Measurements from ENCODE around the gene LRIG1. TPM values are rescaled to one million over a fixed set of nuclear protein-coding genes. Genes with fewer than 3 reads are reported as not detected.
"Not testable (repeated sequence)": the region's sequence is repeated elsewhere in the genome, so short reads cannot be mapped to it uniquely, and the experiment has no call there.

The LRIG1 gene
- total and polyA plus RNA-seq, 2 of the 8 experiments (the other 6 are each of a cell fraction or from before 2014, with no cell fraction given), result 78.1 to 88.7 TPM

DNA sequence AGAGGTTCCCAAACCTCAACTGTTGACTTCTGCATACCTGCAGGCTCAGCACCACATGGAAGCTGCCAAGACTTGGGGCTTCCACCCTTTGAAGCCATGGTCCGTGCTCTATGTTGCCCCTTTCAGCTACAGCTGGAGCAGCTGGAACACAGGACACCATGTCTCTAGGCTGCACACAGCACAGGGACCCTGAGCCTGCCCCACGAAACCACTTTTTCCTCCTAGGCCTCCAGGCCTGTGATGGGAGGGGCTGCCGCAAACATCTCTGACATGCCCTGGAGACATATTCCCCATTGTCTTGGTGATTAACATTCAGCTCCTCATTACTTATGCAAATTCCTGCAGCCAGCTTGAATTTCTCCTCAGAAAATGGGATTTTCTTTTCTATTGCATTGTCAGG lies 78.9 kb downstream of the LRIG1 start:
- FAIRE-seq; H3K27me3 ChIP-seq (replicated peaks in 1 of 4; ENCODE audit: control insufficient read depth in 3 of 4, extremely low read depth in 1 of 4, insufficient read depth in 3 of 4, low read length in 3 of 4); CTCF ChIA-PET (ENCODE audit: partially characterized antibody): not testable (repeated sequence)

DNA sequence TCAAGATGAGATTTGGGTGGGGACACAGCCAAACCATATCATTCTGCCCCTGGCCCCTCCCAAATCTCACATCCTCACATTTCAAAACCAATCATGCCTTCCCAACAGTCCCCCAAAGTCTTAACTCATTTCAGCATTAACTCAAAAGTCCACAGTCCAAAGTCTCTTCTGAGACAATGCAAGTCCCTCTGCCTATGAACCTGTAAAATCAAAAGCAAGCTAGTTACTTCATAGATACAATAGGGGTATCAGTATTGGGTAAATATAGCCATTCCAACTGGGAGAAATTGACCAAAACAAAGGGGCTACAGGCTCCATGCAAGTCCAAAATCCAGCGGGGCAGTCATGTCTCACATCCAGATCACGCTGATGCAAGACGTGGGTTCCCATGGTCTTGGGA lies 79.7 kb downstream of the LRIG1 start:
- H2AK5ac ChIP-seq (ENCODE audit: low read depth, low read length); H4K5ac ChIP-seq (ENCODE audit: insufficient read length, low read depth, low read length); H3K23ac ChIP-seq (ENCODE audit: insufficient read length); H2AFZ ChIP-seq (ENCODE audit: low read length); H3K4me2 ChIP-seq (ENCODE audit: insufficient read depth in 1 of 2, low read depth in 2 of 2, low read length in 2 of 2); H3K18ac ChIP-seq (ENCODE audit: extremely low read depth, low read length); H3K14ac ChIP-seq (ENCODE audit: insufficient read length); H3K56ac ChIP-seq (replicated peaks; ENCODE audit: insufficient read length, low read depth, low read length); H2BK20ac ChIP-seq (ENCODE audit: low read length); H2BK15ac ChIP-seq (ENCODE audit: low read length); H3K23me2 ChIP-seq (ENCODE audit: low read depth, low read length); H3K27me3 ChIP-seq (replicated peaks in 1 of 4; ENCODE audit: control insufficient read depth in 3 of 4, extremely low read depth in 1 of 4, insufficient read depth in 3 of 4, low read length in 3 of 4); H3K4me3 ChIP-seq (ENCODE audit: extremely low read depth in 1 of 4, insufficient read depth in 2 of 4, low read depth in 3 of 4, low read length in 4 of 4); H3K9ac ChIP-seq (replicated peaks in 1 of 4; ENCODE audit: extremely low read depth in 1 of 4, low read depth in 3 of 4, low read length in 3 of 4); H2BK5ac ChIP-seq (ENCODE audit: low read depth, low read length); CTCF ChIA-PET (ENCODE audit: partially characterized antibody); DNase-seq (ENCODE audit: low read depth in 1 of 2, low spot score in 2 of 2); H3K4ac ChIP-seq (replicated peaks; ENCODE audit: insufficient read length, low read depth, low read length); H2BK12ac ChIP-seq (ENCODE audit: low read depth, low read length); H2BK120ac ChIP-seq (replicated peaks; ENCODE audit: low read depth, low read length); H4K91ac ChIP-seq (replicated peaks; ENCODE audit: insufficient read length, low read length); POLR2A ChIA-PET (ENCODE audit: partially characterized antibody); H3K27ac ChIP-seq (ENCODE audit: low read depth, low read length); H4K8ac ChIP-seq (ENCODE audit: extremely low read depth, insufficient read depth, low read length); FAIRE-seq: not testable (repeated sequence)
- peaks cover 10 to 59% (median 30%) of the 10 kb centered on the region in 4 experiments; a peak in 6 of 8 replicates for H3K36me3 ChIP-seq (ENCODE audit: control insufficient read depth in 2 of 4, insufficient read depth in 4 of 4, low read length in 3 of 4)
- H3K9me3 ChIP-seq (ENCODE audit: insufficient read depth in 2 of 2, low read depth in 1 of 2, low read length in 1 of 2), result peaks cover 27 to 34% of the 10 kb centered on the region in 2 experiments
- peaks cover 23% of the 10 kb centered on the region for H3K79me1 ChIP-seq (ENCODE audit: low read depth, low read length)
- peaks cover 4 to 23% (median 9%) of the 10 kb centered on the region in 4 experiments; a peak in 5 of 7 replicates for H3K4me1 ChIP-seq (replicated peaks in 1 of 4; ENCODE audit: control insufficient read depth in 3 of 4, insufficient read depth in 4 of 4, low read length in 3 of 4)
- WGBS, 2 experiments (ENCODE audit: extremely low coverage in 1 of 2, insufficient coverage in 1 of 2, insufficient read length in 1 of 2, insufficient replicate concordance in 2 of 2, low coverage in 1 of 2, low lambda C conversion rate in 2 of 2, missing lambda C conversion rate in 1 of 2), result 93% methylated on average over 3 of the region's 3 CpGs; no CpG with 5 or more reads in 1 of the 2 experiments
- H4K20me1 ChIP-seq (replicated peaks in 1 of 2; ENCODE audit: control insufficient read depth in 1 of 2, insufficient read depth in 2 of 2, low read length in 2 of 2), result peaks cover 18 to 19% of the 10 kb centered on the region in 2 experiments
- H3K79me2 ChIP-seq (ENCODE audit: control insufficient read depth in 1 of 2, insufficient read depth in 2 of 2, low read length in 2 of 2), result peaks cover 13 to 98% of the 10 kb centered on the region in 2 experiments

More for the DNA sequence above, 78.9 kb downstream of the LRIG1 start:
- H3K4me3 ChIP-seq (ENCODE audit: extremely low read depth in 1 of 4, insufficient read depth in 2 of 4, low read depth in 3 of 4, low read length in 4 of 4); H3K9ac ChIP-seq (replicated peaks in 1 of 4; ENCODE audit: extremely low read depth in 1 of 4, low read depth in 3 of 4, low read length in 3 of 4); H3K23me2 ChIP-seq (ENCODE audit: low read depth, low read length); H3K4me2 ChIP-seq (ENCODE audit: insufficient read depth in 1 of 2, low read depth in 2 of 2, low read length in 2 of 2); H3K18ac ChIP-seq (ENCODE audit: extremely low read depth, low read length); H4K5ac ChIP-seq (ENCODE audit: insufficient read length, low read depth, low read length); H3K14ac ChIP-seq (ENCODE audit: insufficient read length); DNase-seq (ENCODE audit: low read depth in 1 of 2, low spot score in 2 of 2); H2BK12ac ChIP-seq (ENCODE audit: low read depth, low read length); POLR2A ChIA-PET (ENCODE audit: partially characterized antibody); H4K8ac ChIP-seq (ENCODE audit: extremely low read depth, insufficient read depth, low read length); H2BK20ac ChIP-seq (ENCODE audit: low read length); H3K4ac ChIP-seq (replicated peaks; ENCODE audit: insufficient read length, low read depth, low read length); H4K91ac ChIP-seq (replicated peaks; ENCODE audit: insufficient read length, low read length); H2BK5ac ChIP-seq (ENCODE audit: low read depth, low read length); H2BK120ac ChIP-seq (replicated peaks; ENCODE audit: low read depth, low read length); H2AFZ ChIP-seq (ENCODE audit: low read length); H2AK5ac ChIP-seq (ENCODE audit: low read depth, low read length); H3K56ac ChIP-seq (replicated peaks; ENCODE audit: insufficient read length, low read depth, low read length); H2BK15ac ChIP-seq (ENCODE audit: low read length); H3K27ac ChIP-seq (ENCODE audit: low read depth, low read length); H3K23ac ChIP-seq (ENCODE audit: insufficient read length): not testable (repeated sequence)
- Histone ChIP-seq H3K9me3 (ENCODE audit: insufficient read depth in 2 of 2, low read depth in 1 of 2, low read length in 1 of 2) (peaks cover 27 to 34% of the 10 kb centered on the region in 2 experiments), H3K4me1 (replicated peaks in 1 of 4; ENCODE audit: control insufficient read depth in 3 of 4, insufficient read depth in 4 of 4, low read length in 3 of 4) (peaks cover 4 to 20% (median 10%) of the 10 kb centered on the region in 4 experiments; a peak in 5 of 7 replicates), H4K20me1 (replicated peaks in 1 of 2; ENCODE audit: control insufficient read depth in 1 of 2, insufficient read depth in 2 of 2, low read length in 2 of 2) (peaks cover 17 to 22% of the 10 kb centered on the region in 2 experiments), H3K79me1 (ENCODE audit: low read depth, low read length) (peaks cover 23% of the 10 kb centered on the region), H3K79me2 (ENCODE audit: control insufficient read depth in 1 of 2, insufficient read depth in 2 of 2, low read length in 2 of 2) (peaks cover 13 to 98% of the 10 kb centered on the region in 2 experiments), H3K36me3 (ENCODE audit: control insufficient read depth in 2 of 4, insufficient read depth in 4 of 4, low read length in 3 of 4) (peaks cover 3 to 51% (median 23%) of the 10 kb centered on the region in 4 experiments; a peak in 6 of 8 replicates)
- WGBS, 2 experiments (ENCODE audit: extremely low coverage in 1 of 2, insufficient coverage in 1 of 2, insufficient read length in 1 of 2, insufficient replicate concordance in 2 of 2, low coverage in 1 of 2, low lambda C conversion rate in 2 of 2, missing lambda C conversion rate in 1 of 2), result 95% methylated on average over 3 of the region's 3 CpGs; no CpG with 5 or more reads in 1 of the 2 experiments
